Dermis blood vessel endothelial cell (primary cell): ENCODE results near the gene BAIAP2L2. TPM values are rescaled to one million over a fixed set of nuclear protein-coding genes. Genes with fewer than 3 reads are reported as not detected.
A peak's percentile ranks its signal among the peaks of the same experiment; 100 is the strongest.
"Not testable (repeated sequence)": the region's sequence is repeated elsewhere in the genome, so short reads cannot be mapped to it uniquely, and the experiment has no call there.

ENCODE experiments used
- DNase-seq: peaks from one replicate; pipeline ENCODE4 v3.0.0; 2010
- total RNA-seq: library from RNA; depleted of rRNA; stranded (reverse); fragments of >200 nt; gene quantifications from 2 replicates; pipeline ENCODE4 v1.2.3, GENCODE V29; 2014

Gene BAIAP2L2
- total RNA-seq, 1 donor from 2014 or later = not detected

- DNase-seq = no peak
These were observed 30.0 kb downstream of the BAIAP2L2 start for GRCh38 chr22:38080474-38080849.

- no peak for DNase-seq
These were observed 30.7 kb downstream of the BAIAP2L2 start for GRCh38 chr22:38079804-38080203.

GRCh38 chr22:38079208-38079607, 31.3 kb downstream of the BAIAP2L2 start:
- DNase-seq = not testable (repeated sequence)

DNA sequence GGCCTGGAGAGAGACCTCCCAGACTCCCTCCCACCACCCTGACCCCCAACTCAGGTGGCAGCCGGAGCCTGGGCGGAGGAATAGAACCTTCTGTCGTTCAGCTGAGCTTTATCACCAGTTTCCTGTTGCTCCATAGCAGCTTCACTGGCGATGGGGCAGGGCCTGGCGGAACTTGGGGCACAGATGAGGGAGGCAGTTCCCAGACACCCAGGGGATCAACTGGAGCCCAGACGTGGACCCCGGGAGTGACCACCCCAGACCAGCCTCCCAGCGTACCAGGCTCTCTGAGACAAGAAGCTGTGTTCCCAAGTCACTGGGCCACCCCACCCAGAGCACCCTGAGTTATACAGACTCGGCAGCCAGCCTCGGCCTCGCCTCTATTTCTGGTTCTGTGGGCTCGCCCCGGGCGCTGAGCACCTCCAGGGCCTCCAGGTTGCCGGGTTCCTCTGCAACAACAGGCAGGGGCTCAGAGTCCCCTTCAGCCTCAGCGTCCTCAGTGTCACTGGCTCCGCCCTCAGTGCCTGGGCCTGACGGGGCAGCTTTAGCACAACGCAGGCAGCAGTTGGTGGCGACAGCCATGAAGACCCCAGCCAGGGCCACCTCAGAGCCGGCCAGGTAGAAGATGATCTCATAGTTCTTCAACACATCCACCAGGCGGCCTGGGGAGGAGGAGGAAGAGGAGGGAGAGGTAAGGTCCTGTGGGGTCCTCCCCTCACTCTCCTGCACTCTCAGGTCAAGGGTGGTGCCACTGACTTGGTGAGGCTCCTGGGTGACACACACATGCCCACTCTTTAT, 32.2 kb downstream of the BAIAP2L2 start:
- DNase-seq = no peak

DNA sequence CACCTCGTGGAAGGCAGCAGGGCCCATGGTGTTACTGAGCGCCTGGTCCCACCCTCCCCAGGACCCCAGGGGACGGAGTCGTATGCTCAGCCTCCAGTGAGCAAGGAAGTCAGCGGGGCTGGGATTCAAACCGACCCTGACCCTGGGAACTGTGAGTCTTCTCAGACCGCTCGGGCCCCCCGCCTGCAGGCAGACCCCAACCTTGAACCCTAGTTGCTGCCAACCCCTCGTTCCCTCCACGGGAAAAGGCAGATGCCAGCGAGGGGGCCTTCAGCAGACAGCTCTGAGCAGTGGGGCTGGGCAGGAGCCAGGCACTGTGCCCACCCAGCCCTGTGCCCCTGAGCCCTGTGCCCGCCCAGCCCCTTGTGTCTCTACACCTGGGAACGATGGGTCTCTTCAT, 32.9 kb downstream of the BAIAP2L2 start:
- DNase-seq = no peak

DNA sequence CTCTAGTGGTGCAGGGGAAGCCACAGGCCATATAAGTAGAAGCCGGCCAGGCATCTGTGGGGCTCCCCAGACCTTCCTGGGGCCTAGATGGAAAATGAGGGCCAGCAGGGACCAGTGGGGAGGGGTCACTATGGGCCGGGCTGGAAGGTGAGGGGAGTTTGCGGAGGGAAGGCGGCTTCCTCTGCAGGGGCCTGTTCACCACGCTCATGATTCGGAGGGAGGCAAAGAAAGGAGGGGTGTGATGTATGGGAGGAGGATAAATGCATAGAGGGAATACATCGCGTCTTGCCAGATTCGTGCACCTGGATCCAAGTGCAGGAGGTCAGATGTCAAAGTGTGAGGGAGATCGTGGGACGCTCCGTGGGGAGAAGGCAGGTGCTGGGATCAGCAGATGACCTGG, 33.4 kb downstream of the BAIAP2L2 start:
- no peak for DNase-seq

DNA sequence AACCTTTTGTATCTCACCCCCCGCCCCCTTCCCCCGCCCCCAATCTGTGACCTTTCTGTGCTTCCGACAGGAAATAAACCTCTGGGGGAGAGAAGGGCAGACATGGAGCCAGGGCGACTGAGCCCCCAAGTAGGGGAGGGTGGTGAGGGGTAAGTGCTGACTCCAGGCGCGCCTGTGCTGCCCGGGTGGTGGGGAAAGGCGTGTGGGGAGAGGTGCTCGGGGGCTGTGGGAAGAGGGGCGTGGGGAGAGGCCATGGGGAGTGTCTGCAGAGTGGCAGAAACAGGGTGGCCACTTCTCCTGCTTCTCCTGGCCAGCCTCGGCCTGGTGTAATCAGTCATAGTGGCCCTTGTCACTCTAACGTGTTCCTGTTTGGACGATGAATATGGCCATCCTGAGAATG, 34.5 kb downstream of the BAIAP2L2 start:
- no peak for DNase-seq

DNA sequence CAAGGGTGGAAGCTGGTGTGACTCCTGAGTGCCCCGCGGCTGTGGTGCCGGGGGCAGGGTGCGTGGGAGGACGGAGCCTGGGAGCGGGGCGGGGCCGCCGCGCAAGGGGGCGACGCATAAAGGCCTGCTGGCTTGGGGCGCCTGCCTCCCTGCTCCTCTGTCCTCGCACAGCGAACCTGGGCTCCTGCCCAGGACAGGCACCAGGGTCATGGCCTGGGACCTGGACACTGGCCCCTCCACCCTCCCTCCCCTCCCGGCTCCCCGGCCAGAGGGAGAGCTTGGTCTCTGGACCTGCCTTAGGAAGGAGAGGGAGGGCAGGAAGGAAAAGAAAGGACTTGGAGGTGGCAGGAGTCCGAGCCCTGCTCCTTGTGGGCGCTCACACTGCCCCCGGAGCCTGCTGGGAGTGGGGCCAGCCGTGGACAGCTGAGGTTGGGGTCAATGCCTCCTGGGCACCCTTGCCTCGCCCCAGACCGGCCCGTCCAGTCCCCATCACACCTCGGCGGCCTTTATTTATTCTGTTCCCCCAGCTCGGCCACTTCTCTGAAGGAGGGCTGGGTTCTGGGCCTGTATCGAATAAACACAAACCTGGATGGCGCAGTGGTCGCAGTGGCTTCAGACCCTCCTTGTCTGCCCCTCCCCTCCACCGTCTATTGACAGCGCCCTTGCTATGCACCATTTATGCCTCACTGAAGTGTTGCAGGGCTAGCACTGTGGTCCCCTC, 35.2 kb downstream of the BAIAP2L2 start:
- DNase-seq = no peak

- peak; percentile 61 for DNase-seq
These were observed 36.0 kb downstream of the BAIAP2L2 start for GRCh38 chr22:38074181-38075104.

GRCh38 chr22:38073150-38074130, 37.0 kb downstream of the BAIAP2L2 start:
- DNase-seq = no peak

DNA sequence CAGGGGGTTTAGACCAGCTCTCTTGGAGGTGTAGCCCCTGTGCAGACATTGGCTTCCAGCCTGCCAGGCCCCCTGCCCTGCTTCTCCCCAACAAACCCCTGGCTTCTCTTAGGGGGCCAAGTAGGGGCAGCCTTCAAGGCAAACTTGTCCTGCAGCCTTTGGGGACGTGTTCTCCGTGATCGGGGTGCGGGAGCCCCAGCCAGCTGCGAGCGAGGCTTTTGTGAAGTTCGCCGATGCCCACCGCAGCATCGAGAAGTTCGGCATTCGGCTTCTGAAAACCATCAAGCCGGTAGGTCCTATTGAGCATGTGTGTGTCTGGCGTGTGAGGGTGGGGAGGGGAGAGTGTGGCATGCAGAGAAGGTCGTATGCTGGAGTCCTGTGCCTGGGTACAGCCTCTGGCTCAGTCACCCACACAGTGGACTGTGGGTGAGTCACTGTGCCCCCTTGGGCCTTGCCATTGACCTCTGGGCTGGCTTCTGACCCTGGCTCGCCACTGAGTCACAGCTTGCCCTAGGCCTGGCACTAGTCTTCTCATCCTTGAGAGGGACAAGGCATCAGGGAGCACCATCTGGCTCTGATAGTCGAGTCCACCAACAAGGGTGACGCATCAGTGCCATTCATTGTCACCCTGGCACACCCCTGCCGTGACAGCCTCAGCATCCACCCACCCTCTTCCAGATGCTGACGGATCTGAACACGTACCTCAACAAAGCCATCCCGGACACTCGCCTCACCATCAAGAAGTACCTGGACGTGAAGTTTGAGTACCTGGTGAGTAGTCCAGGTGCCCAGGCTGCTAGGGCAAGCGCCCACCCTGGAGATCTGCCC, 37.9 kb downstream of the BAIAP2L2 start:
- no peak for DNase-seq

- DNase-seq = no peak
These were observed 38.8 kb downstream of the BAIAP2L2 start for GRCh38 chr22:38071421-38072321.

DNA sequence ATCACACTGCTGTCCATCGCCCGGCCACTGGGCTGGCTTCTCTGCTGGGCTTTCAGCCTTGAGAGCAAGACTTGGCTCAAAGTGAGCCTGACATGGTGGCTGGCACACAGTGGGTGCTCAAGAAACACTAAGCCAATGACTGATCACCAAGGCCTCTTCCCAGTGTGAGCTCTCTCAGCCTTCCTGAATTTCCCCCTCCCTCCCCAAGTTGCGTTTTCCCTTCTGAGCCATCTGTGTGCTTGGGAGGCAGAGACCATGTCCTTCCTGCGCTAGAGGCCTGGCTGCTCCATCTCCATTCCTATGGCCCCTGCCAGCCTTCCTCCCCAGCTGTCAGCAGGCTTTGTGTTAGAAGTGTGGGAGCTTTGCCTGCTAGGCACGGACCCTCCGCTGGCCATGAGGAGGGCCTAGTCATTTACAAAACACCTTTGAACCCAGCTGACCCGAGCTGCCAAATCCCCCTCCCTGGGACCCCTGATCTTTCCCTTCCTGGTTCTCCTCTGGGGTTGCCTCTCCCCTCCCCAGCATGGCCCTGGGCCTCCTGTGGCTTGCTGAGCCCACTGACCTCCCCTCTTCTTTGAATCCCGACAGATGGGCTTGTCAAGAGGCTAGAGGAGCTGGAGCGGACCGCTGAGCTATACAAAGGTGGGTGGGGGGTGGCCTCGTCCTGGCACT, 40.1 kb downstream of the BAIAP2L2 start:
- no peak for DNase-seq

DNA sequence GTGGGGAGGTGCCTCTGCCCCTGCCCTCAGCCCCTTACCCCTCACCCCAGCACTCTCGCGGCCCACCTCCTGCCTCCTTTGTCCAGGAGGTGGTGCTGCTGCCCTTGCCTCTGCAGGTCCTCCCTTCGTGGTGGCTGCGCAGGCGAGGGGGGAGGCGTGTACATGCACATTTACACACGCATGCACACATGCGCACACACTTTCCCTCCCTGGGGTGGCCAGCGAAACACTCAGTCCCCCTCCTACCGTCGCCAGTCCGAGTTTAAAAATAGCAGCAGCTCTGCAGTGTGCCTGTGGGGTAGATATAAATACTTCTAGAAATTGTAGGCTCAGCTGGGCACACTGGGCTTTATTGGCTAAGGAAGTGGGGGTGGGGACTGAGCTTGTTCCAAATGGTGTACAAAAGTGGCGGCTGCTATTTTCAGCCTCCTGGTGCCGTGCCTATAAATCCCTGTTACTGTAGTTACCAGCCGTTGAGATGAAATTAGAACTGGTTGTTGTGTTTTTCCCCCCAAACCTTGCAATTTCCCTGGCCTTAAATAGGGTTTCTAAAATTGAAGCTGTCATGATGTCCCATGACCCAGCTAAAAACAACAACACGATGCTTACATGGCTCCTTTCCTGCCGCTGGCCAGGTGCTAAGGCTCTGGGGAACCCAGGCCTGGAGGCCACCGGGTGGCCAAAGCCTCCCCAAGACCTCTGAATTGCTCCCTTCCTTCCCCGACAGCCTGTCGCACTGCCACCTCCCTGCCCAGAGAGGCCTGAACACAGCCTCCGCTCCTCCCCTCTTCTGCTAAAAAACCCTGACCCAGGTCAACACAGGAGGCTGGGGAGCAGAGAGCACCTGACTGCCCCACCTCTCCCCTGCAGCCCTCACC, 40.9 kb downstream of the BAIAP2L2 start:
- peak; percentile 64 for DNase-seq

- DNase-seq = no peak
These were observed 41.7 kb downstream of the BAIAP2L2 start for GRCh38 chr22:38068641-38069371.

- DNase-seq = no peak
These were observed 42.6 kb downstream of the BAIAP2L2 start for GRCh38 chr22:38067761-38068360.

GRCh38 chr22:38067028-38067415, 43.5 kb downstream of the BAIAP2L2 start:
- DNase-seq = no peak
